A673 (cell line): ENCODE results near the gene CCDC78. TPM values are rescaled to one million over a fixed set of nuclear protein-coding genes. Genes with fewer than 3 reads are reported as not detected.
"Not testable (repeated sequence)": the region's sequence is repeated elsewhere in the genome, so short reads cannot be mapped to it uniquely, and the experiment has no call there.

Experiments used
- BruUV-seq: library from RNA; stranded (reverse); fragments of 400-500 nt; replicated peaks from 2 replicates; lab custom pipeline; 2021; lab: Mats Ljungman, UMichigan
- CTCF ChIA-PET: fragments of 300-600 bp; sonication (Branson Sonifier 250); formaldehyde crosslinking; loops from one replicate; lab custom pipeline; 2022; ENCODE audit warnings: antibody characterized with exemption; lab: Charles Lee
- POLR2A ChIA-PET: fragments of 300-600 bp; sonication (Branson Sonifier 250); formaldehyde crosslinking; loops from one replicate; lab custom pipeline; 2022; ENCODE audit warnings: antibody characterized with exemption; ENCODE audit not compliant: low non-redundant PET; lab: Charles Lee
- DNase-seq: peaks from one replicate; pipeline ENCODE4 v3.0.0-alpha.2; 2015; ENCODE audit warnings: low spot score
- H3K27ac ChIP-seq: fragments of 200-600 bp; sonication (generic); 2 replicates; pipeline ENCODE4 v1.5.1; 2016; ENCODE audit warnings: mixed run types, low read depth, mild to moderate bottlenecking, mixed read lengths, antibody characterized with exemption, low read length; ENCODE audit not compliant: poor library complexity, severe bottlenecking
- H3K27me3 ChIP-seq: fragments of 200-600 bp; sonication (generic); replicated peaks from 2 replicates; pipeline ENCODE4 v1.6.1; 2017; ENCODE audit warnings: mixed run types, low read depth, mild to moderate bottlenecking, mixed read lengths, antibody characterized with exemption, low read length; ENCODE audit not compliant: insufficient read depth, poor library complexity
- H3K36me3 ChIP-seq: fragments of 200-600 bp; sonication (generic); 2 replicates; pipeline ENCODE4 v1.6.1; 2016; ENCODE audit warnings: mixed run types, mild to moderate bottlenecking, mixed read lengths, antibody characterized with exemption, low read length; ENCODE audit not compliant: insufficient read depth, poor library complexity, severe bottlenecking
- H3K4me1 ChIP-seq: fragments of 200-600 bp; sonication (generic); 2 replicates; pipeline ENCODE4 v1.6.1; 2017; ENCODE audit warnings: mixed run types, mild to moderate bottlenecking, mixed read lengths, antibody characterized with exemption, low read length; ENCODE audit not compliant: insufficient read depth, poor library complexity, severe bottlenecking
- H3K4me3 ChIP-seq: fragments of 200-600 bp; sonication (generic); 2 replicates; pipeline ENCODE4 v1.5.1; 2016; ENCODE audit warnings: low read depth, mixed run types, mild to moderate bottlenecking, mixed read lengths, low read length; ENCODE audit not compliant: poor library complexity, severe bottlenecking
- H3K9me3 ChIP-seq: fragments of 200-600 bp; sonication (generic); 2 replicates; pipeline ENCODE4 v1.6.1; 2016; ENCODE audit warnings: mixed run types, low read depth, mild to moderate bottlenecking, mixed read lengths, antibody characterized with exemption, low read length; ENCODE audit not compliant: poor library complexity, severe bottlenecking
- CTCF ChIP-seq: fragments of 300-800, 200-600 bp; sonication (generic); conservative IDR thresholded peaks from 2 replicates; pipeline ENCODE4 v1.5.1; 2017; ENCODE audit warnings: low read depth, mild to moderate bottlenecking, antibody characterized with exemption, low read length, moderate library complexity, mixed read lengths
- EZH2 ChIP-seq: fragments of 200-600 bp; sonication (generic); IDR thresholded peaks from 2 replicates; pipeline ENCODE4 v1.6.1; 2017; ENCODE audit warnings: borderline replicate concordance, low read depth, mild to moderate bottlenecking, mixed read lengths, antibody characterized with exemption, low read length; ENCODE audit not compliant: poor library complexity, severe bottlenecking
- intact Hi-C: fragments of 100-400 bp; cut with micrococcal nuclease; formaldehyde crosslinking; loops from one replicate; pipeline ENCODE4 v1.10.0; 2022; ENCODE audit not compliant: unreplicated experiment
- total RNA-seq: library from RNA; stranded (reverse); gene quantifications from 2 replicates; pipeline ENCODE4 v1.2.3, GENCODE V29; 2021

CCDC78 gene
- total RNA-seq, 1 experiment from 2014 or later, result 0.28 TPM

- H3K36me3 ChIP-seq, H3K27ac ChIP-seq, POLR2A ChIA-PET, H3K4me3 ChIP-seq, H3K9me3 ChIP-seq, H3K4me1 ChIP-seq, BruUV-seq: not testable (repeated sequence)
- peak; percentile 55 for TF ChIP-seq CTCF
- CTCF ChIA-PET, result interaction anchor here (0.6 to 1.3 kb wide), 7 partner anchors 8 to 321 kb away, joined by 3 to 12 read pairs (median 3); partner anchors contain the start of gene ANTKMT
- intact Hi-C loops, result loop anchor here (5.0 to 10.0 kb wide), 2 partner anchors 75 to 342 kb away; partner anchors contain the start of genes CHTF18 and RPUSD1
- H3K27me3 ChIP-seq, result peaks cover 35% of the 10 kb centered on the region
- DNase-seq, result peak; percentile 85
Observed at GRCh38 chr16:712740-713250, 13.4 kb downstream of the CCDC78 start.

DNA sequence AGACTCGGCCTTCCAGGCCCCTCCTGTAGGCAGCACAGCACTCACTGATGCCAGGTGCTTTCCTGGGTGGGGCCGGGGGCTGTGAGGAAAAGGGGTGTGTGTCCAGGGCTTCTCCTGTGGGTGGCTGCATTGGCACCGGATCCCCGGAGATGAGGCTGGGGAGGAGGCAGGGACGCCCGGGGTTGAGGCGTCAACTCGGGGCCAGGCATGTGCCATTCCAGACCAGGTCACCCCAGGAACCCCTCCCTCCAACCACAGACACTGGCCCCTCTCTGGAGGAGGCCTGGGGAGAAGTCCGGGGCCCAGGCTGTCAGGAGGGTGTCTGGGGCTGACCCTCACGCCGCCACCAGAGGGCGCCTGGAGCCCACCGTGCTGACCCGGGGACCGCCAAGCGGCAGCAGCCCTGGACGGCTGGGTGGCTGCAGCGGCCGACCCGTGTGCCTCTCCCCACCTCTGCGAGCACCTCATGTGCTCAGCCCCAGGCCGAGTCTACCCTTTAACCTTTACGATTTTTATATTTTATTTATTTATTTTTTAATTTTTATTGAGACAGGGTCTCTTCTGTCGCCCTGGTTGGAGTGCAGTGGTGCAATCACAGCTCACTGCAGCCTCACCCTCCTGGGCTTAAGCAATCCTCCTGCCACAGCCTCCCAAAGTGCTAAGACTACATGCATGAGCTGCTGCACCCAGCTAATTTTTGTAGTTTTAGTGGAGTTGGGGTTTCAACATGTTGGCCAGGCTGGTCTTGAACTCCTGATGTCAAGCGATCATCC, 14.5 kb downstream of the CCDC78 start:
- no peaks in the 10 kb centered on the region for H3K4me1 ChIP-seq
- H3K4me3 ChIP-seq, result no peak overlapping the region
- no peaks in the 10 kb centered on the region for H3K9me3 ChIP-seq
- no TSS peak for BruUV-seq
- H3K27ac ChIP-seq, result no peak overlapping the region
- TF ChIP-seq CTCF (peak; percentile 89), EZH2 (no peak)
- H3K27me3 ChIP-seq, result peaks cover 30% of the 10 kb centered on the region
- ChIA-PET POLR2A (interaction anchor here (0.6 kb wide), 1 partner anchor 108 kb away, joined by 3 read pairs; no protein-coding TSS in a partner anchor), CTCF (interaction anchor here (0.6 to 1.3 kb wide), 7 partner anchors 9 to 320 kb away, joined by 3 to 12 read pairs (median 3); partner anchors contain the start of gene ANTKMT)
- intact Hi-C loops, result loop anchor here (5.0 to 10.0 kb wide), 2 partner anchors 76 to 343 kb away; partner anchors contain the start of genes CHTF18 and RPUSD1
- DNase-seq, result peak; percentile 72
- no peaks in the 10 kb centered on the region for H3K36me3 ChIP-seq

DNA sequence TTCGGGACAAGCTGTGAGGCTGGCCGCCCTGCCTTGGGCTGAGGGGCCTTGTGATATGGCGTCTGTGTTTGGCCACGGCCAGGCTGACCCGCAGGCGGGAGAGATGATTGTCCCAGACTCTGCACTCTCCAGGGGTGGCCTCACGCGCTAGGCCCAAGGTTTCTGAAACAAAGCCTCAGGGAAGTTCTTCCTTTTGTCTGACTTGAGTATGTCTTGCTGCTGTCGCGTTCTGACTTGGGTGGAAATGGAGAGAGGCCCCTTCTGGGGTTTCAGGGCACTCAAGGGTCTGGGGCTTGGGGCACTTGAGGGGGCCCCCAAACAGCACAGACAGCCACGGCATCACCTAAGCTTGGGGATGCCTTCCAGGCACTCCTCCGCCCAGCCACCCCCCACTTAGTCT, 15.2 kb downstream of the CCDC78 start:
- no peak overlapping the region for H3K4me3 ChIP-seq

More for the DNA sequence above, 15.2 kb downstream of the CCDC78 start:
- H3K27me3 ChIP-seq, result peaks cover 30% of the 10 kb centered on the region
- TF ChIP-seq CTCF (no peak), EZH2 (no peak)
- CTCF ChIA-PET, result interaction anchor here (0.7 to 2.2 kb wide), 2 partner anchors 9 to 141 kb away, joined by 3 to 8 read pairs; no protein-coding TSS in a partner anchor
- no peak for DNase-seq
- no peaks in the 10 kb centered on the region for H3K36me3 ChIP-seq
- intact Hi-C loops, result loop anchor here (5.0 to 10.0 kb wide), 2 partner anchors 76 to 344 kb away; partner anchors contain the start of genes CHTF18 and RPUSD1
- H3K9me3 ChIP-seq, result no peaks in the 10 kb centered on the region
- H3K4me1 ChIP-seq, result no peaks in the 10 kb centered on the region
- BruUV-seq, result no TSS peak
- no peak overlapping the region for H3K27ac ChIP-seq
- POLR2A ChIA-PET, result no interaction called here
